ENCODE measurements around the gene URGCP.
A peak's percentile ranks its signal among the peaks of the same experiment; 100 is the strongest.
"Not testable (repeated sequence)": the region's sequence is repeated elsewhere in the genome, so short reads cannot be mapped to it uniquely, and the experiment has no call there.

The URGCP gene

GRCh38 chr7:43844257-43844656, 62.1 kb downstream of the URGCP start:
- H3K4me3 ChIP-seq (ENCODE audit: low read length): no peak overlapping the region
- peak; percentile 39 for DNase-seq (ENCODE audit: low read depth)
- TF ChIP-seq CTCF (IDR thresholded peaks at IDR 0.05; ENCODE audit: insufficient read depth, low read depth, low read length, missing control alignments): no peak

GRCh38 chr7:43843296-43843695, 63.1 kb downstream of the URGCP start:
- TF ChIP-seq CTCF (IDR thresholded peaks at IDR 0.05; ENCODE audit: insufficient read depth, low read depth, low read length, missing control alignments): no peak
- H3K4me3 ChIP-seq (ENCODE audit: low read length): no peak overlapping the region
- no peak for DNase-seq (ENCODE audit: low read depth)

GRCh38 chr7:43838201-43838658, 68.2 kb downstream of the URGCP start:
- TF ChIP-seq CTCF (IDR thresholded peaks at IDR 0.05; ENCODE audit: insufficient read depth, low read depth, low read length, missing control alignments): no peak

GRCh38 chr7:43834463-43835251, 71.7 kb downstream of the URGCP start:
- H3K4me3 ChIP-seq (ENCODE audit: low read length): no peak overlapping the region

More at GRCh38 chr7:43838201-43838658, 68.2 kb downstream of the URGCP start:
- H3K4me3 ChIP-seq (ENCODE audit: low read length): no peak overlapping the region
- DNase-seq (ENCODE audit: low read depth): no peak

GRCh38 chr7:43830917-43831316, 75.5 kb downstream of the URGCP start:
- H3K4me3 ChIP-seq (ENCODE audit: low read length): not testable (repeated sequence)

More at GRCh38 chr7:43834463-43835251, 71.7 kb downstream of the URGCP start:
- DNase-seq (ENCODE audit: low read depth): peak; percentile 36
- no peak for TF ChIP-seq CTCF (IDR thresholded peaks at IDR 0.05; ENCODE audit: insufficient read depth, low read depth, low read length, missing control alignments)

More at GRCh38 chr7:43830917-43831316, 75.5 kb downstream of the URGCP start:
- DNase-seq (ENCODE audit: low read depth): not testable (repeated sequence)

Measured in epithelial cell of esophagus (primary cell).